Endothelial cell of umbilical vein (primary cell): Measurements from ENCODE around the gene FBXO38. TPM values are rescaled to one million over a fixed set of nuclear protein-coding genes. Genes with fewer than 3 reads are reported as not detected.

ENCODE experiments used
- BruUV-seq: library from RNA; stranded (reverse); fragments of 400-500 nt; replicated peaks from 2 replicates; lab custom pipeline; 2021; lab: Mats Ljungman, UMichigan
- CTCF ChIA-PET: fragments of 300-600, 350-600 bp; sonication (Branson Sonifier 250); formaldehyde crosslinking; loops from one replicate; lab custom pipeline; 2021; ENCODE audit warnings: antibody characterized with exemption, inconsistent platforms; lab: Charles Lee
- POLR2A ChIA-PET: fragments of 300-600, 350-600 bp; sonication (Branson Sonifier 250); formaldehyde crosslinking; loops from one replicate; lab custom pipeline; 2021; ENCODE audit warnings: antibody characterized with exemption, inconsistent platforms; lab: Charles Lee
- DNase-seq: peaks from one replicate; pipeline ENCODE4 v3.0.0-alpha.2; 2011; ENCODE audit warnings: low read depth, low spot score
- FAIRE-seq: peaks from 2 replicates; lab custom pipeline; 2011; peaks lifted over from hg19 to GRCh38; lab: Jason Lieb, UNC
- H2AFZ ChIP-seq: 2 replicates; pipeline ENCODE4 v1.6.0; 2012; ENCODE audit warnings: low read depth, low read length, control low read depth, inconsistent platforms
- H3K27ac ChIP-seq: 2 replicates; pipeline ENCODE4 v1.5.1; 2011; ENCODE audit warnings: low read depth, mild to moderate bottlenecking, control low read depth, low read length, moderate library complexity; ENCODE audit not compliant: insufficient read depth
- H3K27me3 ChIP-seq, 2 experiments: 2 replicates each; pipeline versions ENCODE4 v1.6.0 to v1.6.1; 2011; ENCODE audit warnings: low read length in 2 of 2, mixed read lengths in 1 of 2; ENCODE audit not compliant: control insufficient read depth in 2 of 2, insufficient read depth in 2 of 2
- H3K36me3 ChIP-seq, 2 experiments: 2 replicates in 1 of 2; 3 replicates in 1 of 2; pipeline ENCODE4 v1.5.1; 2011; ENCODE audit warnings: low read length in 2 of 2, mild to moderate bottlenecking in 1 of 2, moderate library complexity in 1 of 2; ENCODE audit not compliant: control insufficient read depth in 2 of 2, insufficient read depth in 2 of 2; ENCODE audit errors: extremely low read depth in 1 of 2
- H3K4me1 ChIP-seq: 3 replicates; pipeline ENCODE4 v1.5.1; 2011; ENCODE audit warnings: mild to moderate bottlenecking, low read length; ENCODE audit not compliant: control insufficient read depth, insufficient read depth; ENCODE audit errors: extremely low read depth
- H3K4me2 ChIP-seq: 2 replicates; pipeline ENCODE4 v1.6.1; 2011; ENCODE audit warnings: low read length, control low read depth, mixed read lengths; ENCODE audit not compliant: insufficient read depth
- H3K4me3 ChIP-seq, 3 experiments: fragments of 200-600 bp in 1 of 3; sonication (generic), shearing (Covaris generic) in 1 of 3; replicated peaks in 1 of 3; 2 replicates each; pipeline ENCODE4 v1.5.1; 2011 to 2016; ENCODE audit warnings: control low read depth in 3 of 3, low read length in 3 of 3, mild to moderate bottlenecking in 2 of 3, inconsistent platforms in 1 of 3, low read depth in 1 of 3, moderate library complexity in 1 of 3; ENCODE audit not compliant: insufficient read depth in 1 of 3
- H3K79me2 ChIP-seq: 2 replicates; pipeline ENCODE4 v1.6.0; 2012; ENCODE audit warnings: low read length, inconsistent platforms; ENCODE audit not compliant: control insufficient read depth, insufficient read depth
- H3K9ac ChIP-seq: replicated peaks from 2 replicates; pipeline ENCODE3; 2011; ENCODE audit warnings: low read length, control low read depth; ENCODE audit not compliant: insufficient read depth; ENCODE audit errors: extremely low read depth
- H3K9me1 ChIP-seq: replicated peaks from 3 replicates; pipeline ENCODE4 v1.6.0; 2011; ENCODE audit warnings: mild to moderate bottlenecking, low read length; ENCODE audit not compliant: control insufficient read depth, insufficient read depth; ENCODE audit errors: extremely low read depth
- H3K9me3 ChIP-seq: replicated peaks from 2 replicates; pipeline ENCODE4 v1.5.1; 2012; ENCODE audit warnings: low read length, inconsistent platforms; ENCODE audit not compliant: control insufficient read depth, insufficient read depth
- H4K20me1 ChIP-seq: replicated peaks from 2 replicates; pipeline ENCODE3; 2011; ENCODE audit warnings: mild to moderate bottlenecking, low read length; ENCODE audit not compliant: control insufficient read depth, insufficient read depth; ENCODE audit errors: extremely low read depth
- FOS ChIP-seq: IDR thresholded peaks from 2 replicates; pipeline ENCODE4 v1.6.1; 2011; ENCODE audit warnings: mild to moderate bottlenecking, low read length, moderate library complexity, borderline replicate concordance; ENCODE audit not compliant: insufficient read depth
- MYC ChIP-seq: IDR thresholded peaks from one replicate; pipeline ENCODE4 v1.6.1; 2011; ENCODE audit warnings: mild to moderate bottlenecking, low read depth, low read length
- POLR2A ChIP-seq: IDR thresholded peaks from 2 replicates; pipeline ENCODE4 v1.6.1; 2012; ENCODE audit warnings: low read depth, mild to moderate bottlenecking, control low read depth, low read length
- POLR2AphosphoS5 ChIP-seq: IDR thresholded peaks from 2 replicates; pipeline ENCODE4 v1.6.1; 2012; ENCODE audit warnings: low read depth, mild to moderate bottlenecking, control low read depth, low read length, moderate library complexity; ENCODE audit not compliant: insufficient read depth
- dilution Hi-C: fragments of 300-500 bp; cut with MboI; formaldehyde crosslinking; loops from one replicate; pipeline ENCODE4 v1.15.0; 2019; ENCODE audit warnings: low sequenced_read_pairs; ENCODE audit not compliant: extremely low pct_ligation_motif_present
- intact Hi-C: fragments of 100-400 bp; cut with micrococcal nuclease; formaldehyde crosslinking; loops from one replicate; pipeline ENCODE4 v1.10.0; 2022
- polyA plus RNA-seq, 4 experiments: library from polyadenylated mRNA; depleted of rRNA in 3 of 4; stranded (reverse) in 3 of 4; unstranded in 1 of 4; fragments of >200 nt; gene quantifications; 2 replicates each; pipeline versions ENCODE4 v1.2.1 to v1.2.3, GENCODE V29; 2011 to 2012; ENCODE audit warnings: missing spikeins in 1 of 4
- total RNA-seq: library from RNA; stranded (reverse); gene quantifications from 2 replicates; pipeline ENCODE4 v1.2.3, GENCODE V29; 2021

FBXO38 gene
- total and polyA plus RNA-seq, 2 donors (not counting 3 experiments of a cell fraction or from before 2014, with no cell fraction given), result 18.6 to 65.6 TPM

GRCh38 chr5:148476302-148476701 lies 92.5 kb downstream of the FBXO38 start:
- no peak overlapping the region for H3K27ac ChIP-seq
- H3K36me3 ChIP-seq, result no peaks in the 10 kb centered on the region
- dilution Hi-C loops, result no loop called here
- DNase-seq (no peak), FAIRE-seq (no peak)
- CTCF ChIA-PET, result interaction anchor here (2.6 kb wide), 1 partner anchor 255 kb away, joined by 11 read pairs; no protein-coding TSS in a partner anchor
- no peaks in the 10 kb centered on the region for H3K9me1 ChIP-seq
- TF ChIP-seq POLR2AphosphoS5, result no peak
- no peak for TF ChIP-seq POLR2A
- TF ChIP-seq MYC, result no peak
- no peak overlapping the region for H2AFZ ChIP-seq
- H3K79me2 ChIP-seq, result no peaks in the 10 kb centered on the region
- no peak overlapping the region for H3K9ac ChIP-seq
- no peaks in the 10 kb centered on the region for H3K9me3 ChIP-seq
- H3K27me3 ChIP-seq, result no peaks in the 10 kb centered on the region
- no peak overlapping the region for H3K4me3 ChIP-seq
- BruUV-seq, result no TSS peak
- no peak overlapping the region for H3K4me2 ChIP-seq
- POLR2A ChIA-PET, result no interaction called here
- no peaks in the 10 kb centered on the region for H4K20me1 ChIP-seq
- peaks cover 28% of the 10 kb centered on the region for H3K4me1 ChIP-seq
- intact Hi-C loops, result no loop called here

DNA sequence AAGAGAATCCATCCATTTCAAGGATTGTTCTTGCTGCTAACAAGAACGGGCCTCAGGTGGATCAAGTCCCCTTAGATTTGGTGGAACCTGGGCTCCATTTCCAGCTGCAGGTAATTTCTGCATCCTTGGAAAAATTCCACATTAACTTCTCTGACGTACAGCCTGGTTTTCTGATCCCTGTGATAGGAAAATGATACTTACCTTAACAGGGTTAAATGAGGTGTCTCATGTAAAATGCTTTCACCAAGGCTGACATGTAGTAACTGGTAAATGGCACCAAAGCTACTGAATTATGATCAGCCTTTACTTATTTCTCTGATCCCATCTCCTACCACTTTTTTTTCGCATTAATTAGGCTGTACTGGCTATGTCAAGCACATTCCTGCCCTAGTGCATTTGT lies 93.7 kb downstream of the FBXO38 start:
- H3K36me3 ChIP-seq, result no peaks in the 10 kb centered on the region
- no peak overlapping the region for H2AFZ ChIP-seq
- H3K4me2 ChIP-seq, result no peak overlapping the region
- FAIRE-seq (no peak), DNase-seq (no peak)
- BruUV-seq, result no TSS peak
- H3K27me3 ChIP-seq, result no peaks in the 10 kb centered on the region
- no peaks in the 10 kb centered on the region for H3K9me1 ChIP-seq
- H3K4me1 ChIP-seq, result peaks cover 16% of the 10 kb centered on the region
- H3K4me3 ChIP-seq, result no peak overlapping the region
- intact Hi-C loops (no loop called here), dilution Hi-C loops (no loop called here)
- H3K9me3 ChIP-seq, result no peaks in the 10 kb centered on the region
- no peak overlapping the region for H3K27ac ChIP-seq
- CTCF ChIA-PET, result interaction anchor here (0.9 to 2.6 kb wide), 2 partner anchors 33 to 253 kb away, joined by 3 to 11 read pairs; no protein-coding TSS in a partner anchor
- POLR2A ChIA-PET, result no interaction called here
- no peaks in the 10 kb centered on the region for H4K20me1 ChIP-seq
- no peak for TF ChIP-seq FOS
- H3K9ac ChIP-seq, result no peak overlapping the region
- H3K79me2 ChIP-seq, result no peaks in the 10 kb centered on the region
